ENCODE measurements around the gene TTLL5.

DNA sequence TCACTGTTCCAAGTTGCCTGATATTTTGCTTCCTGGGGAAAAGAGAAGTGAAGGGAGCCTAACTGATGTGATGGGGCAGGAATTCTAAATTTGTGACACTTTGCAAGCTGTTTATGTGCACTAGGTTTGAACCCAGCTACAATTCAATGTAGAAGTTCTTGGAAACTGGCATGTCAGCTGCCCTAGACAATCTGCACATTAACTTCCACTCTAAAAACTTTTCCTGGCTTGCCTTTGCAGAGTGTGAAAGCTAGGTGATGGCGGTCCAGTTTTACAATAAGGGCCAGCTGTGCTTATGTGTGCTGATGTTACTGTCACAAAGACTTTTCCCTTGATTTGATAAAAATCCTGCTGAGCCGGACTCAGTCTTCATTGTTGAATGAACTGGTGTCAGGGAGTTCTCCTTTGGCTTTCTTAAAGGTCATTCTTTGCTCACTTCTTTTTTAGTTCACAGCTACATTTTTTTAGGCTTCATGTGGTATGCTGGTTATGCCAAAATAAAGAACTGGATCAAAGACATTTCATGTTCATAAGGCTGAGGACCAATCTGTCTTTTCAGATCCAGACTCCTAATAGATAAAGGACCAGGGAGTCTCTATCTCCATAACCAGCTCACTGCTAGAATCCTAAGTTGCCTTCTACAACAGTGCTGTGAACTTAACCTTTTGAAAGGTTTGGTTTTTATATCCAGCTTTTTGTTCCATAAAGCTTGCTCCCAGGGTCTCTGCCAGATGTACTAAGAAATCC lies 187.3 kb downstream of the TTLL5 start:
- TF ChIP-seq HOXA7 (CRISPR knock-in tag; IDR thresholded peaks at IDR 0.05): no peak
- TF ChIP-seq, protein P1, sequence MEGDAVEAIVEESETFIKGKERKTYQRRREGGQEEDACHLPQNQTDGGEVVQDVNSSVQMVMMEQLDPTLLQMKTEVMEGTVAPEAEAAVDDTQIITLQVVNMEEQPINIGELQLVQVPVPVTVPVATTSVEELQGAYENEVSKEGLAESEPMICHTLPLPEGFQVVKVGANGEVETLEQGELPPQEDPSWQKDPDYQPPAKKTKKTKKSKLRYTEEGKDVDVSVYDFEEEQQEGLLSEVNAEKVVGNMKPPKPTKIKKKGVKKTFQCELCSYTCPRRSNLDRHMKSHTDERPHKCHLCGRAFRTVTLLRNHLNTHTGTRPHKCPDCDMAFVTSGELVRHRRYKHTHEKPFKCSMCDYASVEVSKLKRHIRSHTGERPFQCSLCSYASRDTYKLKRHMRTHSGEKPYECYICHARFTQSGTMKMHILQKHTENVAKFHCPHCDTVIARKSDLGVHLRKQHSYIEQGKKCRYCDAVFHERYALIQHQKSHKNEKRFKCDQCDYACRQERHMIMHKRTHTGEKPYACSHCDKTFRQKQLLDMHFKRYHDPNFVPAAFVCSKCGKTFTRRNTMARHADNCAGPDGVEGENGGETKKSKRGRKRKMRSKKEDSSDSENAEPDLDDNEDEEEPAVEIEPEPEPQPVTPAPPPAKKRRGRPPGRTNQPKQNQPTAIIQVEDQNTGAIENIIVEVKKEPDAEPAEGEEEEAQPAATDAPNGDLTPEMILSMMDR (IDR thresholded peaks at IDR 0.05): no peak
- TF ChIP-seq, protein P2, sequence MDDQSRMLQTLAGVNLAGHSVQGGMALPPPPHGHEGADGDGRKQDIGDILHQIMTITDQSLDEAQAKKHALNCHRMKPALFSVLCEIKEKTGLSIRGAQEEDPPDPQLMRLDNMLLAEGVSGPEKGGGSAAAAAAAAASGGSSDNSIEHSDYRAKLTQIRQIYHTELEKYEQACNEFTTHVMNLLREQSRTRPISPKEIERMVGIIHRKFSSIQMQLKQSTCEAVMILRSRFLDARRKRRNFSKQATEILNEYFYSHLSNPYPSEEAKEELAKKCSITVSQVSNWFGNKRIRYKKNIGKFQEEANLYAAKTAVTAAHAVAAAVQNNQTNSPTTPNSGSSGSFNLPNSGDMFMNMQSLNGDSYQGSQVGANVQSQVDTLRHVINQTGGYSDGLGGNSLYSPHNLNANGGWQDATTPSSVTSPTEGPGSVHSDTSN (IDR thresholded peaks at IDR 0.05): no peak

Data from A549 (cell line).